ENCODE measurements around the gene SLC25A47.
A peak's percentile ranks its signal among the peaks of the same experiment; 100 is the strongest.
"Not testable (repeated sequence)": the region's sequence is repeated elsewhere in the genome, so short reads cannot be mapped to it uniquely, and the experiment has no call there.

Gene SLC25A47

DNA sequence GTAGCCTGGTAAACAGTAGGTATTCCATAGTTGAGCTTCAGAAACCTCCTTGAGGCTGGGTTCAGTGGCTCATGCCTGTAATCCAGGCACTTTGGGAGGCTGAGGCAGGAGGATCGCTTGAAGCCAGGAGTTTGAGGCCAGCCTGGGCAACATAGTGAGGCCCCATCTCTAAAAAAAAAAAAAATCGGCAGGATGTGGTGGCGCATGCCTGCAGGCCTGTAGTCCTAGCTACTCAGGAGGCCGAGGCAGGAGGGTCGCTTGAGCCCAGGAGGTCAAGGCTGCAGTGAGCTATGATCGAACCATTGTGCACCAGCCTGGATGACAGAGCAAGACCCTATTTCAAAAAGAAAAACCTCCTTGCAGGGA lies 14.7 kb upstream of the SLC25A47 start:
- DNase-seq (ENCODE audit: low spot score); H3K4me3 ChIP-seq (ENCODE audit: low read length in 2 of 2): not testable (repeated sequence)

DNA sequence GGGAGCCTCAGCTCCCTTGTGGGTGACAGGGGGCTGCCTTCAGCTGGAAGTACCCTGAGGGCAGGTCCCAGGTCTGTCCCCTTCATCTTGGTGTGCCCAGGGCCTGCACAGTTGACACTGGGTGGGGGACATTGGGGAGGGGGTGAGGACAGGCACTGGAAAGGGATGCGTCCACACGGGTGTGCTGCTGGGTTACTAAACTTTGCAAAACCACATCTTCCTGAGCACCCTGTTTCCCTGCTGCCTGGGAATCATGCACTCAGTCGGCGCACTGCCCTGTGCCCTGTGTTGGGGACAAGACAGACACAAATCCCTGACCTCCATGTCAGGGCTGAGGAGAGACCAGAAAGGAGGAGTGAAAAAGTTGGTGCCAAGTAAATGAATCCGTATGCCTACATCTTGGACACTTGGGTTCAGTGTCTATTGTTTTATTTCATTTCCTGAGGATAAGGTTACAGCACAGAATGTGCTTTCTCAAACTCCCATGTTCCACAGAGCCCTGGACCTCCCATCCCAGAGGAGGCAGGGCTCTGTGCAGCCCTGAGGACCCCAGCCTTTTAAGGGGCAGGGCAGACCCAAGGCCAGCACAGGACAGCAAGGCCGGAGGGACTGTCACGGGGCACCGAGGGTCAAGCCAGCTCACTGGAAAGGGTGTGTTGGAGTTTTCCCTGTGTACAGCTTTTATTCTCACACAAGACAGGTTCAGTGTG lies 14.0 kb upstream of the SLC25A47 start:
- no peak overlapping the region for H3K14ac ChIP-seq (ENCODE audit: low read length)
- H2BK120ac ChIP-seq (ENCODE audit: low read depth, low read length): no peak overlapping the region
- H3K18ac ChIP-seq (ENCODE audit: low read length): peak overlapping the region; percentile 84
- no peak overlapping the region for H3K9ac ChIP-seq (ENCODE audit: low read depth, low read length, poor library complexity)
- no peak overlapping the region for H2AFZ ChIP-seq (ENCODE audit: low read length)
- H3K4me2 ChIP-seq (ENCODE audit: insufficient read depth, low read length, poor library complexity, severe bottlenecking): no peak overlapping the region
- no peak overlapping the region for H2BK12ac ChIP-seq (ENCODE audit: low read length)
- no peaks in the 10 kb centered on the region for H3K27me3 ChIP-seq (ENCODE audit: control insufficient read depth in 3 of 3, insufficient read depth in 3 of 3, low read depth in 1 of 3, low read length in 3 of 3)
- H3K4me1 ChIP-seq (ENCODE audit: control insufficient read depth in 2 of 2, insufficient read depth in 1 of 2, low read depth in 1 of 2, low read length in 2 of 2): peaks cover 25 to 32% of the 10 kb centered on the region in 2 donors
- H3K23ac ChIP-seq (ENCODE audit: low read depth, low read length, poor library complexity): peak overlapping the region; percentile 17
- peaks cover 17% of the 10 kb centered on the region for H3K79me1 ChIP-seq (ENCODE audit: low read depth, low read length)
- H3K4me3 ChIP-seq (ENCODE audit: low read length in 2 of 2): no peak overlapping the region
- WGBS, 2 donors (ENCODE audit: extremely low coverage in 2 of 2, insufficient read length in 2 of 2, insufficient replicate concordance in 1 of 2): no CpG with 5 or more reads among the region's 8 CpGs
- no peak overlapping the region for H3K4ac ChIP-seq (ENCODE audit: low read length)
- H3K27ac ChIP-seq (replicated peaks; ENCODE audit: low read length): peak overlapping the region; percentile 3
- H3K36me3 ChIP-seq (replicated peaks in 1 of 2; ENCODE audit: control insufficient read depth in 2 of 2, insufficient read depth in 2 of 2, low read length in 2 of 2): peaks cover 3 to 6% of the 10 kb centered on the region in 2 donors
- H4K91ac ChIP-seq (ENCODE audit: low read depth, low read length, poor library complexity): no peak overlapping the region
- H3K9me3 ChIP-seq (replicated peaks in 1 of 2; ENCODE audit: control insufficient read depth in 2 of 2, insufficient read depth in 1 of 2, low read depth in 1 of 2, low read length in 2 of 2): no peaks in the 10 kb centered on the region
- peak overlapping the region; percentile 72 for H2AK5ac ChIP-seq (ENCODE audit: low read depth, low read length)
- H4K8ac ChIP-seq (ENCODE audit: low read depth, low read length): no peak overlapping the region
- no peak for DNase-seq (ENCODE audit: low spot score)
- peak overlapping the region; percentile 71 for H2BK5ac ChIP-seq (ENCODE audit: low read length)
- no peak overlapping the region for H2BK15ac ChIP-seq (ENCODE audit: low read length)

More for the DNA sequence above, 14.7 kb upstream of the SLC25A47 start:
- not testable (repeated sequence) for H3K4me2 ChIP-seq (ENCODE audit: insufficient read depth, low read length, poor library complexity, severe bottlenecking); H4K8ac ChIP-seq (ENCODE audit: low read depth, low read length); H3K36me3 ChIP-seq (replicated peaks in 1 of 2; ENCODE audit: control insufficient read depth in 2 of 2, insufficient read depth in 2 of 2, low read length in 2 of 2); H2AFZ ChIP-seq (ENCODE audit: low read length); H3K4ac ChIP-seq (ENCODE audit: low read length); H3K18ac ChIP-seq (ENCODE audit: low read length); H3K27me3 ChIP-seq (ENCODE audit: control insufficient read depth in 3 of 3, insufficient read depth in 3 of 3, low read depth in 1 of 3, low read length in 3 of 3); H2BK120ac ChIP-seq (ENCODE audit: low read depth, low read length); H4K91ac ChIP-seq (ENCODE audit: low read depth, low read length, poor library complexity); H3K14ac ChIP-seq (ENCODE audit: low read length); H3K27ac ChIP-seq (replicated peaks; ENCODE audit: low read length); H3K9ac ChIP-seq (ENCODE audit: low read depth, low read length, poor library complexity); H3K9me3 ChIP-seq (replicated peaks in 1 of 2; ENCODE audit: control insufficient read depth in 2 of 2, insufficient read depth in 1 of 2, low read depth in 1 of 2, low read length in 2 of 2); H2BK12ac ChIP-seq (ENCODE audit: low read length); H2BK15ac ChIP-seq (ENCODE audit: low read length)
- H2BK5ac ChIP-seq (ENCODE audit: low read length): peak overlapping the region; percentile 71
- peaks cover 25 to 39% of the 10 kb centered on the region in 2 donors for H3K4me1 ChIP-seq (ENCODE audit: control insufficient read depth in 2 of 2, insufficient read depth in 1 of 2, low read depth in 1 of 2, low read length in 2 of 2)
- no CpG with 5 or more reads among the region's 6 CpGs for WGBS, 2 donors (ENCODE audit: extremely low coverage in 2 of 2, insufficient read length in 2 of 2, insufficient replicate concordance in 1 of 2)
- peak overlapping the region; percentile 17 for H3K23ac ChIP-seq (ENCODE audit: low read depth, low read length, poor library complexity)
- peaks cover 23% of the 10 kb centered on the region for H3K79me1 ChIP-seq (ENCODE audit: low read depth, low read length)
- peak overlapping the region; percentile 72 for H2AK5ac ChIP-seq (ENCODE audit: low read depth, low read length)

DNA sequence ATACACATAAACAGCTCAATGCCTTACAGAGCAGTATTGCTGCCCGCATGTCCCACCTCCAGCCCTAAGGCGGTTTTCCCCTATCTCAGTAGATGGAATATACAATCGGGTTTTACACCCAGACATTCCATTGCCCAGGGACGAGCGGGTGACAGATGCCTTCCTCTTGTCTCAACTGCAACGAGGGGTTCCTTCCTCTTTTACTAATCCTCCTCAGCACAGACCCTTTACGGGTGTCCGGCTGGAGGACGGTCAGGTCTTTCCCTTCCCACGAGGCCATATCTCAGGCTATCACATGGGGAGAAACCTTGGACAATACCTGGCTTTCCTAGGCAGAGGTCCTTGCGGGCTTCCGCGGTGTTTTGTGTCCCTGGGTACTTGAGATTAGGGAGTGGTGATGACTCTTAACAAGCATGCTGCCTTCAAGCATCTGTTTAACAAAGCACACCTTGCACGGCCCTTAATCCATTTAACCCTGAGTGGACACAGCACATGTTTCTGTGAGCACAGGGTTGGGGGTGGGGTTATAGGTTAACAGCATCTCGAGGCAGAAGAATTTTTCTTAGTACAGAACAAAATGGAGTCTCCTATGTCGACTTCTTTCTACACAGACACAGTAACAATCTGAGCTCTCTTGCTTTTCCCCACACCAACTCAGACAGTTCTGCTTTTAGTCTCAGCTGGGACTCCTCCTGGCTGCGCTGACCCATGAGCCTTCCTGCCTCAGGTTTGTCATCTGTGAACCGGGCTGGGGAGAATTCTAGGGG lies 10.8 kb upstream of the SLC25A47 start:
- H3K27ac ChIP-seq (replicated peaks; ENCODE audit: low read length); H2AK5ac ChIP-seq (ENCODE audit: low read depth, low read length); H3K4ac ChIP-seq (ENCODE audit: low read length); H3K79me1 ChIP-seq (ENCODE audit: low read depth, low read length); H2BK120ac ChIP-seq (ENCODE audit: low read depth, low read length); H4K91ac ChIP-seq (ENCODE audit: low read depth, low read length, poor library complexity); H3K4me3 ChIP-seq (ENCODE audit: low read length in 2 of 2); H3K9ac ChIP-seq (ENCODE audit: low read depth, low read length, poor library complexity); H3K23ac ChIP-seq (ENCODE audit: low read depth, low read length, poor library complexity); H4K8ac ChIP-seq (ENCODE audit: low read depth, low read length); H3K27me3 ChIP-seq (ENCODE audit: control insufficient read depth in 3 of 3, insufficient read depth in 3 of 3, low read depth in 1 of 3, low read length in 3 of 3); H3K4me2 ChIP-seq (ENCODE audit: insufficient read depth, low read length, poor library complexity, severe bottlenecking); H2BK5ac ChIP-seq (ENCODE audit: low read length); DNase-seq (ENCODE audit: low spot score); H2BK12ac ChIP-seq (ENCODE audit: low read length); H3K14ac ChIP-seq (ENCODE audit: low read length); H3K36me3 ChIP-seq (replicated peaks in 1 of 2; ENCODE audit: control insufficient read depth in 2 of 2, insufficient read depth in 2 of 2, low read length in 2 of 2); H2AFZ ChIP-seq (ENCODE audit: low read length); H3K9me3 ChIP-seq (replicated peaks in 1 of 2; ENCODE audit: control insufficient read depth in 2 of 2, insufficient read depth in 1 of 2, low read depth in 1 of 2, low read length in 2 of 2): not testable (repeated sequence)
- H3K4me1 ChIP-seq (ENCODE audit: control insufficient read depth in 2 of 2, insufficient read depth in 1 of 2, low read depth in 1 of 2, low read length in 2 of 2): peaks cover 18 to 27% of the 10 kb centered on the region in 2 donors
- H2BK15ac ChIP-seq (ENCODE audit: low read length): peak overlapping the region; percentile 27
- WGBS, 2 donors (ENCODE audit: extremely low coverage in 2 of 2, insufficient read length in 2 of 2, insufficient replicate concordance in 1 of 2): no CpG with 5 or more reads among the region's 18 CpGs
- H3K18ac ChIP-seq (ENCODE audit: low read length): peak overlapping the region; percentile 74

DNA sequence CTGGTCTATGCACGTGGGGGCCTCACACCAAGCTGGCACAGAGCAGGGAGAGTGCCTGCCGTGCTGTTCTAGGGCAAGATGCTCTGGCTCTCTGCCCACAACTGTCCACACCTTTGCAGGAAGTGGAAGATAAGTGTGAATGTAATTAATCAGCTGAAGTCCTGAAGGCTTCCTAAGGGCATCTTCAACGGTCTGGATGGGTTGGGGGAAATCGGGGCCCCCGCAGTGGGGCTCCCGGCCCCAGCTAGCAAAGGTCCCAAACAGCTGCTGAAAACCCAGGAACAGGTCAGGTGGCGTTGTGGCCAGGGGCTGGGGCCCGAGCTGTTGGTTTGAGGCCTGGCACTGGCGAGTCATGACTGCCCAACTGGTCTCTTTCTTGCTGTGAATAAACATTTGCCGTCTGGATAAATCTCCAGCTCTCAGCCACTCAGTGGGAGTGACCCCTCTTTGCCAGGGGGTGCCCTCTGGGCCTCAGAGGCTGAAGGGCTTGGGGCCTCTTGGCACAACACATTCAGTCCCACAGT lies 10.2 kb upstream of the SLC25A47 start:
- Histone ChIP-seq H3K36me3 (replicated peaks in 1 of 2; ENCODE audit: control insufficient read depth in 2 of 2, insufficient read depth in 2 of 2, low read length in 2 of 2) (no peaks in the 10 kb centered on the region), H4K91ac (ENCODE audit: low read depth, low read length, poor library complexity) (no peak overlapping the region), H2BK5ac (ENCODE audit: low read length) (no peak overlapping the region), H3K4me3 (ENCODE audit: low read length in 2 of 2) (no peak overlapping the region), H3K23ac (ENCODE audit: low read depth, low read length, poor library complexity) (no peak overlapping the region), H3K14ac (ENCODE audit: low read length) (peak overlapping the region; percentile 75), H3K4me1 (ENCODE audit: control insufficient read depth in 2 of 2, insufficient read depth in 1 of 2, low read depth in 1 of 2, low read length in 2 of 2) (peaks cover 16 to 21% of the 10 kb centered on the region in 2 donors), H3K9me3 (replicated peaks in 1 of 2; ENCODE audit: control insufficient read depth in 2 of 2, insufficient read depth in 1 of 2, low read depth in 1 of 2, low read length in 2 of 2) (no peaks in the 10 kb centered on the region), H3K27me3 (ENCODE audit: control insufficient read depth in 3 of 3, insufficient read depth in 3 of 3, low read depth in 1 of 3, low read length in 3 of 3) (no peaks in the 10 kb centered on the region), H3K4ac (ENCODE audit: low read length) (no peak overlapping the region), H3K18ac (ENCODE audit: low read length) (peak overlapping the region; percentile 74), H3K4me2 (ENCODE audit: insufficient read depth, low read length, poor library complexity, severe bottlenecking) (no peak overlapping the region), H3K9ac (ENCODE audit: low read depth, low read length, poor library complexity) (no peak overlapping the region), H4K8ac (ENCODE audit: low read depth, low read length) (no peak overlapping the region), H2AFZ (ENCODE audit: low read length) (no peak overlapping the region), H3K27ac (replicated peaks; ENCODE audit: low read length) (no peak overlapping the region), H2BK15ac (ENCODE audit: low read length) (peak overlapping the region; percentile 27), H3K79me1 (ENCODE audit: low read depth, low read length) (peaks cover 2% of the 10 kb centered on the region), H2BK120ac (ENCODE audit: low read depth, low read length) (no peak overlapping the region), H2AK5ac (ENCODE audit: low read depth, low read length) (no peak overlapping the region), H2BK12ac (ENCODE audit: low read length) (no peak overlapping the region)
- WGBS, 2 donors (ENCODE audit: extremely low coverage in 2 of 2, insufficient read length in 2 of 2, insufficient replicate concordance in 1 of 2): no CpG with 5 or more reads among the region's 10 CpGs
- no peak for DNase-seq (ENCODE audit: low spot score)

Measured in neuronal stem cell (in vitro differentiated cells).